HG02870 (cell line): Measurements from ENCODE around the gene BTBD9.

Experiments used
- ATAC-seq: cut with Tn5 transposase; IDR thresholded peaks from one replicate; pipeline ENCODE4 v1.9.1; 2021; ENCODE audit warnings: mild to moderate bottlenecking, moderate library complexity; ENCODE audit not compliant: unreplicated experiment

Gene BTBD9

GRCh38 chr6:38156818-38157565, 482.7 kb downstream of the BTBD9 start:
- ATAC-seq: no peak

DNA sequence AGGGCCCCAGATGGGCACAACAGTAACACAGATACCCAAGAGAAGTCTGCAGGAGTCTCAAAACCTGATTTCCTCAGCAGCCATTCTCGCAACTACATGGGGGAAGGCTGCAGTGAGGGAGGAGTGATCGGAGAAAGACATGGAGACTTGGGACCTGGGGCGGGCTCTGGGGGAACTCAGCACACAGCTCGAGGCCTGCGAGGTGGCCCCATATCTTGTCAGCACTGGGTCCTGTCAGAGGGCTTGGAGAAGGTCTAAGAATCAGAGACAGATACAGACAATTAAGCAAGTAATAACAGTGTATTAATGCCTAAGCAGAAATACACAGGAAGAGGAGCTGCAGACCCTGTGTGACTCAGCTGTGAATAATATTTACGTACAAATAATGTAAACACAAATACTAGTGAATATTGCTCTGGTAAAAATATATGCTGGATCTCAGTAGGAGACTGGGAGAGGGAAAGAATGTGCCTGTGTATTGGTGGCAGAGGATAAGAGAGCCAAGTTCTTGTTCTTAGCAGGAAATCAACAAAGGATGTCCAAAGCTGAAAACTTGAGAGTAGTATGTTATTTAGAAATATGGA, 484.0 kb downstream of the BTBD9 start:
- no peak for ATAC-seq

DNA sequence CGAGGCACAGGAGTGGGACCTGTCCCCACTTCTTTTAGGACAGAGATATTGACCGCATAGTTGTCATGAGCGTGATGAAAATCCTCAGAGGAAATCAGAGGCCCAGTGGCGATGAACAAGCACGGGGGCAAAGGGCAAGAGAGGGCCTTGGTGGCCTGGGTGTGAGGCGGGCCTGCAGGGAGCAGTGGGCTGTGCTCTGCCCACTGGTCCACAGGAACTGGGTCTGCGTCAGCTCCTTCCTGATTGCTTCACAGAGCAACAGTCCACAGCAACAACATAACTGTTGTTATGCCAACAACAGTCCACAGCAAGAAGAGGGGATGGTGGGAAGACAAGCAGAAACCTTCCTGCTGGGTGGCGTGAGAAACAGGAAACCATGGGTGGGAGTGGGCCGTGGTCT, 484.6 kb downstream of the BTBD9 start:
- ATAC-seq: no peak

DNA sequence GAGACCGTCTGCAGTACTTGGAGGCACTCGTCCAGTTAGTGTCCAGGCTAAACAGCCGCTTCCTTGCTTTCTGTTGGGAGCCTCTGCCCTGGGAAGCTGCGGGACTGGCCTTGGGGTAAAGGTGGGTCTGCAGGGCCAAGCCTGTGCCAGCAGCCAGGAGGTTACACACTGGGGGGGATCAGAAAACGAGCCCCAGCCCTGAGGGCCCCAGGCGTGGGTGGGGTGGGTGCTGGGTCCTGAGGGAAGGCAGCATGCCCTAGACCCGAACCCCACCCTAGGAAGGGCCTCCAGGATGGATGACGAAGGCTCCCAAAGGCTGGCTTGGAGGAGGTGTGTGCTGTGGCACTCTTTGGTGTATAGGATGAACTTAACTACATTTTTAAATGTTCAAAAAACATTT, 485.0 kb downstream of the BTBD9 start:
- no peak for ATAC-seq

DNA sequence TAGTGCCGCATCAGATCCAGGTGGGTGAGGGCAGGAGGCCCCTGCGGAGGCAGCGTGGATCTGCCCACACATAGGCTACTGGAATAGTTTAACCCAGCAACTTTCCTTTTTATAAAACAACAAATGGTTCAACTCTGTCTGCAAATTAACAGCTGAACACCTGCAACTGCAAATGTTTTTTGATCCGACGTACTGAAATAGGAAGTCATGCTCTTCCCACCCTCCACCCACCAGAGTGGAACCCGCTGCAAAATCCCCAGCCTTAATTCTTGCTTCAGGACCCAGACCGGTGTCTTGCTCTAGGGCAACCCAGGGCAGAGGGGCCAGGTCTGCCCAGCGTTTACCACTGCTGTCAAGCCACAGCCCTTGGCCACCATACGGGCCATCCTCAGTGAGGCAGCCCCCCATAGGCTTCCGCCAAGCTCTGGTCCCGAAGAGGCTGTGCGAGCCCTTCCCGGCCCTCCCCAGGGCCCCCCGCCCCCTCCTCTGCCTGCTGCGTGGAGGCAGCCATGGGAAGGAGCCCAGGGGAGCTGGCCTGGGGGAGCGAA, 485.9 kb downstream of the BTBD9 start:
- no peak for ATAC-seq

GRCh38 chr6:38153076-38153797, 486.5 kb downstream of the BTBD9 start:
- no peak for ATAC-seq

GRCh38 chr6:38152620-38153019, 487.1 kb downstream of the BTBD9 start:
- no peak for ATAC-seq

GRCh38 chr6:38151580-38152500, 487.9 kb downstream of the BTBD9 start:
- no peak for ATAC-seq

DNA sequence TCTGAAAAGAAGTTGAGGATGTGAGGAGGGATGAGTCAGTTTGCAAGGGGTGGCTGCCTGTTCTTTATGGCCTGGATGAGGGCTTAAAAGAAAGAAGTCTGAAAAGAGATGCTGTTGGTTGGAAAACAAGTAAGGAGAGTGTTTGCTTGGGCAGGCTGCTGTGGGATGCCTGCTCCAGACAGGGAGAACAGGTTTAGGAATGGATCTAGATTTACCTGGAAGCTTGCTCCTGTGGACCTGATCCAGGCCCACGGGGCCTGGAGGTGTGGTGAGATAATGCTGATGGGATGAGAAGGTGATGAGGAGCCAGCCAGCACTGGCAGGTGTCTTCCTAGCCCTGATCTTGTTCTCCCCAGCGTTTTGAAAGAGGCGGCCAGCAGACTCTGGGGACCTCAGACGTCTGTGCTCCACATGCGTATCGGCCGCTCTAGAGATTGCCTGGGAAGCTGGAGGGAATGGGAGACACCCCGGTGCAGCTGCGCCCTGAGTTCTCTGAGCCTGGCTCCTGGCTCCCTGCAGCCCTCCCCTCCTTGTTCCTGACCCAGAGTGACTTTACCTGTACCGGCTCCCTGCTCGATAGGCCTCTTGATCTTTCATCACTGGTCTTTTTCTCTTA, 488.9 kb downstream of the BTBD9 start:
- no peak for ATAC-seq

DNA sequence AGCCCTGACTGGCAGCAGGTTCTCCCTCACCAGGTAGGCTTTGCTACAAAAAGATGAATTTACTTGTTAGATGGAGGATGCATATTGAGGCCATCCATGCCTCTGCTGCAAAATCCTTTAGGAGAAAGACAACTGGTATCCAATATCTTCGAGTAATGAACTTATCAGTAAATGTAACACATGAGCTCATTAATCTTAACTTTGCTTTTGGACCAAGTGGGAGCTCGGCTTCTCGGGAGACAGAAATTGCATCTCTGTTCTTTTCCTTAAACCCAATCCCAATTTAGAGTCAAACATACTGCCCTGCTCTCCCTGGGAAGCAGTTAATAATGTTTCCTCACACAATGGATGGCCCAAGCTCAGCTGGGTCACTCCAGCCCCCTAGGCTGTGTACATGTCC, 489.7 kb downstream of the BTBD9 start:
- no peak for ATAC-seq

- no peak for ATAC-seq
These were observed 490.2 kb downstream of the BTBD9 start for GRCh38 chr6:38149531-38149930.

DNA sequence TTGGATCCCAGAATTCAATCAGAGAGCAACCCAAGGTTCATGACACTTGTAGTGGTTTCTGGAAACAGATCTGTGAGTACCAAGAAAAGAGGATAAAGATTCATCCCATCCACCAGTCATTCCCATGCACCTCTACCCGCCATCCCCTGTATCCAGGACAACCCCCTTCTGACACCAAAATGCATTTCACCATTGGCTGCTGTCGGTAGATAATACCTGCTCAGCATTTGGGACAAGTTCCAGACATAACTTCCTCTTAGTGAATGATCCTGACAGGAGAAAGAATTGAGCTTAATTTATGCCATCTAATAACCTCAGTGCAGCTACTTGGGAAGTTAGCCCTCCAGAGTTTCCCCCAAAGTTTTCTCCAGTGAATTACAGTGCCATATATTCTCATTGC, 491.1 kb downstream of the BTBD9 start:
- ATAC-seq: no peak

GRCh38 chr6:38146734-38147027, 493.0 kb downstream of the BTBD9 start:
- no peak for ATAC-seq

- ATAC-seq: no peak
These were observed 493.6 kb downstream of the BTBD9 start for GRCh38 chr6:38146021-38146733.

- no peak for ATAC-seq
These were observed 495.3 kb downstream of the BTBD9 start for GRCh38 chr6:38144365-38144945.

- ATAC-seq: no peak
These were observed 496.3 kb downstream of the BTBD9 start for GRCh38 chr6:38143191-38144150.

- ATAC-seq: no peak
These were observed 497.4 kb downstream of the BTBD9 start for GRCh38 chr6:38142178-38142902.

- ATAC-seq: no peak
These were observed 498.0 kb downstream of the BTBD9 start for GRCh38 chr6:38141716-38142115.
